A673 (cell line): Measurements from ENCODE around the gene EXOC2.

Experiments used
- EZH2 ChIP-seq: fragments of 200-600 bp; sonication (generic); IDR thresholded peaks from 2 replicates; pipeline ENCODE4 v1.6.1; 2017; ENCODE audit warnings: borderline replicate concordance, low read depth, mild to moderate bottlenecking, mixed read lengths, antibody characterized with exemption, low read length; ENCODE audit not compliant: poor library complexity, severe bottlenecking
- TF ChIP-seq, protein P1 (sequence below): fragments of 300-800, 200-600 bp; sonication (generic); conservative IDR thresholded peaks from 2 replicates; pipeline ENCODE4 v1.5.1; 2017; ENCODE audit warnings: low read depth, mild to moderate bottlenecking, antibody characterized with exemption, low read length, moderate library complexity, mixed read lengths

DNA sequence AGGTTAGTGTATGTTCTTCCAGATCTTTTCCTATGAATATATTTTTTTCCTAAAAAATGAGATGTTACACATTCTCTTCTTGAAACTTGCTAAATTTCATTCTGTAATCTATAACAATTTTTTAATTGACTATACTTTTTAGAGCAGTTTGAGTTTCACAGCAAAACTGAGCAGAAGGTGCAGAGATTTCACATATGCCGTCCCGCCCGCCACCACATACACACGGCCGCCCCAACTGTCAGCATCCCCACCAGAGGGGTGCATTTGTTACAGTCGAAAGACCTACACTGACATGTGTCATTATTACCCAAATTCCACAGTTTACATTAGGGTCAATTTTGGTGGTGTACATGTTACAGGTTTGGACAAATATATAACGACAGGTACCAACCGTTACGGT lies 184.9 kb downstream of the EXOC2 start:
- no peak for TF ChIP-seq EZH2
- TF ChIP-seq, protein P1, sequence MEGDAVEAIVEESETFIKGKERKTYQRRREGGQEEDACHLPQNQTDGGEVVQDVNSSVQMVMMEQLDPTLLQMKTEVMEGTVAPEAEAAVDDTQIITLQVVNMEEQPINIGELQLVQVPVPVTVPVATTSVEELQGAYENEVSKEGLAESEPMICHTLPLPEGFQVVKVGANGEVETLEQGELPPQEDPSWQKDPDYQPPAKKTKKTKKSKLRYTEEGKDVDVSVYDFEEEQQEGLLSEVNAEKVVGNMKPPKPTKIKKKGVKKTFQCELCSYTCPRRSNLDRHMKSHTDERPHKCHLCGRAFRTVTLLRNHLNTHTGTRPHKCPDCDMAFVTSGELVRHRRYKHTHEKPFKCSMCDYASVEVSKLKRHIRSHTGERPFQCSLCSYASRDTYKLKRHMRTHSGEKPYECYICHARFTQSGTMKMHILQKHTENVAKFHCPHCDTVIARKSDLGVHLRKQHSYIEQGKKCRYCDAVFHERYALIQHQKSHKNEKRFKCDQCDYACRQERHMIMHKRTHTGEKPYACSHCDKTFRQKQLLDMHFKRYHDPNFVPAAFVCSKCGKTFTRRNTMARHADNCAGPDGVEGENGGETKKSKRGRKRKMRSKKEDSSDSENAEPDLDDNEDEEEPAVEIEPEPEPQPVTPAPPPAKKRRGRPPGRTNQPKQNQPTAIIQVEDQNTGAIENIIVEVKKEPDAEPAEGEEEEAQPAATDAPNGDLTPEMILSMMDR = no peak
